IMR-90 (cell line): ENCODE results near the gene ID3. TPM values are rescaled to one million over a fixed set of nuclear protein-coding genes. Genes with fewer than 3 reads are reported as not detected.

Experiments used
- ATAC-seq: fragments of 200-7000 bp; cut with Tn5 transposase; 2 replicates; pipeline ENCODE4 v1.9.1; 2020; ENCODE audit warnings: low read depth, mild to moderate bottlenecking, moderate library complexity
- BruUV-seq: library from RNA; stranded (reverse); fragments of 400-500 nt; replicated peaks from 2 replicates; lab custom pipeline; 2021; lab: Mats Ljungman, UMichigan
- CTCF ChIA-PET: fragments of 300-600 bp; formaldehyde crosslinking; extraction: SDS; loops from one replicate; lab custom pipeline; 2021; ENCODE audit warnings: antibody characterized with exemption; lab: Yijun Ruan, JAX
- POLR2A ChIA-PET: fragments of 300-600 bp; sonication (Branson Sonifier 250); formaldehyde crosslinking; loops from one replicate; lab custom pipeline; 2022; ENCODE audit warnings: antibody characterized with exemption; ENCODE audit not compliant: unreplicated experiment; lab: Charles Lee
- DNase-seq: peaks from one replicate; pipeline ENCODE4 v3.0.0; 2013
- H2AFZ ChIP-seq: replicated peaks from 2 replicates; pipeline ENCODE3; 2013; ENCODE audit warnings: low read length, mild to moderate bottlenecking; ENCODE audit not compliant: poor library complexity
- H2AK5ac ChIP-seq: 2 replicates; pipeline ENCODE4 v1.6.1; 2013; ENCODE audit warnings: low read depth, low read length, inconsistent platforms
- H2AK9ac ChIP-seq: replicated peaks from 2 replicates; pipeline ENCODE3; 2013; ENCODE audit warnings: mild to moderate bottlenecking, low read depth, low read length, moderate library complexity; ENCODE audit not compliant: poor library complexity
- H2BK120ac ChIP-seq: 2 replicates; pipeline ENCODE4 v1.6.1; 2013; ENCODE audit warnings: low read depth, low read length, inconsistent platforms
- H2BK15ac ChIP-seq: 3 replicates; pipeline ENCODE4 v1.6.1; 2013; ENCODE audit warnings: low read depth, low read length, inconsistent platforms
- H2BK20ac ChIP-seq: 2 replicates; pipeline ENCODE4 v1.6.1; 2013; ENCODE audit warnings: low read depth, mild to moderate bottlenecking, inconsistent platforms, low read length, moderate library complexity
- H2BK5ac ChIP-seq: 2 replicates; pipeline ENCODE4 v1.6.1; 2013; ENCODE audit warnings: mild to moderate bottlenecking, low read depth, low read length, inconsistent platforms; ENCODE audit not compliant: poor library complexity, severe bottlenecking
- H3K14ac ChIP-seq: replicated peaks from 2 replicates; pipeline ENCODE4 v1.6.1; 2013; ENCODE audit warnings: low read depth, low read length, inconsistent platforms
- H3K18ac ChIP-seq: 2 replicates; pipeline ENCODE4 v1.6.1; 2013; ENCODE audit warnings: low read depth, low read length, control low read depth
- H3K23ac ChIP-seq: 2 replicates; pipeline ENCODE4 v1.6.1; 2013; ENCODE audit warnings: low read depth, low read length, inconsistent platforms
- H3K27ac ChIP-seq: 2 replicates; pipeline ENCODE4 v1.5.1; 2013; ENCODE audit warnings: mild to moderate bottlenecking, control low read depth, low read length; ENCODE audit not compliant: insufficient read depth
- H3K27me3 ChIP-seq: 2 replicates; pipeline ENCODE4 v1.6.1; 2013; ENCODE audit warnings: low read length; ENCODE audit not compliant: control insufficient read depth, insufficient read depth
- H3K36me3 ChIP-seq: 2 replicates; pipeline ENCODE4 v1.6.1; 2013; ENCODE audit warnings: low read length, mixed read lengths; ENCODE audit not compliant: control insufficient read depth, insufficient read depth
- H3K4ac ChIP-seq: 2 replicates; pipeline ENCODE4 v1.6.1; 2013; ENCODE audit warnings: low read depth, low read length, inconsistent platforms
- H3K4me1 ChIP-seq: 2 replicates; pipeline ENCODE4 v1.6.1; 2013; ENCODE audit warnings: low read length, mixed read lengths; ENCODE audit not compliant: control insufficient read depth, insufficient read depth
- H3K4me2 ChIP-seq: 2 replicates; pipeline ENCODE4 v1.6.1; 2013; ENCODE audit warnings: low read depth, mild to moderate bottlenecking, control low read depth, low read length, moderate library complexity
- H3K4me3 ChIP-seq: 2 replicates; pipeline ENCODE4 v1.5.1; 2013; ENCODE audit warnings: low read depth, mild to moderate bottlenecking, control low read depth, low read length, moderate library complexity; ENCODE audit not compliant: insufficient read depth
- H3K56ac ChIP-seq: 2 replicates; pipeline ENCODE4 v1.6.1; 2013; ENCODE audit warnings: low read length, inconsistent platforms; ENCODE audit not compliant: insufficient read depth; ENCODE audit errors: extremely low read depth
- H3K79me1 ChIP-seq, 2 experiments: 2 replicates each; pipeline ENCODE4 v1.6.1; 2013; ENCODE audit warnings: low read length in 2 of 2, inconsistent platforms in 1 of 2, low read depth in 1 of 2
- H3K9ac ChIP-seq: 2 replicates; pipeline ENCODE4 v1.6.1; 2013; ENCODE audit warnings: low read depth, low read length, control low read depth
- H3K9me1 ChIP-seq: 2 replicates; pipeline ENCODE4 v1.6.1; 2013; ENCODE audit warnings: low read length, inconsistent platforms; ENCODE audit not compliant: insufficient read depth
- H3K9me3 ChIP-seq: 2 replicates; pipeline ENCODE4 v1.6.1; 2013; ENCODE audit warnings: low read length; ENCODE audit not compliant: control insufficient read depth, insufficient read depth
- H4K20me1 ChIP-seq: 2 replicates; pipeline ENCODE4 v1.6.1; 2013; ENCODE audit warnings: low read length, inconsistent platforms; ENCODE audit not compliant: insufficient read depth
- H4K5ac ChIP-seq: 2 replicates; pipeline ENCODE4 v1.6.1; 2013; ENCODE audit warnings: mild to moderate bottlenecking, low read depth, low read length, control low read depth
- H4K8ac ChIP-seq, 2 experiments: 2 replicates each; pipeline ENCODE4 v1.6.1; 2013; ENCODE audit warnings: low read depth in 2 of 2, low read length in 2 of 2, control low read depth in 1 of 2, inconsistent platforms in 1 of 2
- H4K91ac ChIP-seq: 2 replicates; pipeline ENCODE4 v1.6.1; 2013; ENCODE audit warnings: low read depth, low read length, inconsistent platforms; ENCODE audit not compliant: insufficient read depth
- BHLHE40 ChIP-seq: fragments of 150-350 bp; IDR thresholded peaks from 2 replicates; pipeline ENCODE4 v1.6.1; 2016; ENCODE audit warnings: mild to moderate bottlenecking, low read depth, low read length
- CEBPB ChIP-seq: IDR thresholded peaks from 2 replicates; pipeline ENCODE4 v1.6.1; 2012; ENCODE audit warnings: low read depth, low read length, improper control_type of control experiment
- CHD1 ChIP-seq: IDR thresholded peaks from 2 replicates; pipeline ENCODE4 v1.6.1; 2012; ENCODE audit warnings: low read depth, low read length, improper control_type of control experiment
- CTCF ChIP-seq: conservative IDR thresholded peaks from 2 replicates; pipeline ENCODE4 v1.5.1; 2012; ENCODE audit warnings: mild to moderate bottlenecking, low read depth, low read length, improper control_type of control experiment
- ELK1 ChIP-seq: fragments of 150-350 bp; IDR thresholded peaks from 2 replicates; pipeline ENCODE4 v1.6.1; 2016; ENCODE audit warnings: low read depth, mild to moderate bottlenecking, low read length, moderate library complexity, borderline replicate concordance
- FOS ChIP-seq: fragments of 150-350 bp; IDR thresholded peaks from 2 replicates; pipeline ENCODE4 v1.6.1; 2016; ENCODE audit warnings: low read depth, low read length
- MAFK ChIP-seq: IDR thresholded peaks from 2 replicates; pipeline ENCODE4 v1.6.1; 2012; ENCODE audit warnings: low read depth, low read length, improper control_type of control experiment
- MAZ ChIP-seq: IDR thresholded peaks from 2 replicates; pipeline ENCODE4 v1.6.1; 2012; ENCODE audit warnings: low read depth, mild to moderate bottlenecking, low read length, improper control_type of control experiment, moderate library complexity, borderline replicate concordance
- MXI1 ChIP-seq: IDR thresholded peaks from 2 replicates; pipeline ENCODE4 v1.6.1; 2012; ENCODE audit warnings: low read depth, mild to moderate bottlenecking, low read length, moderate library complexity, borderline replicate concordance
- NFE2L2 ChIP-seq: fragments of 150-350 bp; IDR thresholded peaks from 2 replicates; pipeline ENCODE4 v1.6.1; 2016; ENCODE audit warnings: low read depth, mild to moderate bottlenecking, low read length
- POLR2A ChIP-seq: IDR thresholded peaks from 2 replicates; pipeline ENCODE4 v1.6.1; 2012; ENCODE audit warnings: mild to moderate bottlenecking, low read depth, low read length
- RAD21 ChIP-seq: IDR thresholded peaks from 2 replicates; pipeline ENCODE4 v1.6.1; 2012; ENCODE audit warnings: low read length, improper control_type of control experiment
- RCOR1 ChIP-seq: IDR thresholded peaks from 2 replicates; pipeline ENCODE4 v1.6.1; 2012; ENCODE audit warnings: mild to moderate bottlenecking, low read length, improper control_type of control experiment; ENCODE audit not compliant: insufficient replicate concordance
- RFX5 ChIP-seq: IDR thresholded peaks from 2 replicates; pipeline ENCODE4 v1.8.0; 2012; ENCODE audit warnings: low read depth, mild to moderate bottlenecking, low read length, moderate library complexity
- SMC3 ChIP-seq: fragments of 150-350 bp; IDR thresholded peaks from 2 replicates; pipeline ENCODE4 v1.6.1; 2016; ENCODE audit warnings: low read depth, mild to moderate bottlenecking, antibody characterized with exemption, low read length, moderate library complexity
- WGBS, 2 experiments: methylation state at CpG; one replicate each; pipeline versions ENCODE4 v1.1.5 to v1.1.7; 2013; ENCODE audit warnings: missing lambda C conversion rate in 2 of 2; ENCODE audit not compliant: insufficient read length in 1 of 2; ENCODE audit errors: extremely low coverage in 2 of 2; 5-methylcytosine and 5-hydroxymethylcytosine counted together
- dilution Hi-C: fragments of 300-500 bp; cut with HindIII; formaldehyde crosslinking; loops from one replicate; pipeline ENCODE4 v1.14.3; 2018; ENCODE audit warnings: low sequenced_read_pairs; ENCODE audit not compliant: unreplicated experiment
- in situ Hi-C: fragments of 300-500 bp; cut with MboI; formaldehyde crosslinking; loops from 3 replicates; pipeline ENCODE4 v1.14.3; 2019; ENCODE audit warnings: low sequenced_read_pairs, inconsistent platforms, mixed read lengths
- intact Hi-C: fragments of 100-400 bp; cut with micrococcal nuclease; formaldehyde crosslinking; loops from 2 replicates; pipeline ENCODE4 v1.10.0; 2022
- polyA plus RNA-seq, 3 experiments: library from polyadenylated mRNA; depleted of rRNA; stranded (reverse); fragments of >200 nt; gene quantifications; 2 replicates each; pipeline ENCODE4 v1.2.3, GENCODE V29; 2012; ENCODE audit warnings: low replicate concordance in 1 of 3
- total RNA-seq: library from RNA; depleted of rRNA; stranded (reverse); fragments of >200 nt; gene quantifications from 2 replicates; pipeline ENCODE4 v1.2.3, GENCODE V29; 2012
- TF ChIP-seq, protein P1 (sequence below): fragments of 150-350 bp; IDR thresholded peaks from 2 replicates; pipeline ENCODE4 v1.6.1; 2017; ENCODE audit warnings: mild to moderate bottlenecking, antibody characterized with exemption, low read length, low read depth

The ID3 gene
- total and polyA plus RNA-seq, 2 of the 4 experiments (the other 2 are of a cell fraction): 109 to 304 TPM

DNA sequence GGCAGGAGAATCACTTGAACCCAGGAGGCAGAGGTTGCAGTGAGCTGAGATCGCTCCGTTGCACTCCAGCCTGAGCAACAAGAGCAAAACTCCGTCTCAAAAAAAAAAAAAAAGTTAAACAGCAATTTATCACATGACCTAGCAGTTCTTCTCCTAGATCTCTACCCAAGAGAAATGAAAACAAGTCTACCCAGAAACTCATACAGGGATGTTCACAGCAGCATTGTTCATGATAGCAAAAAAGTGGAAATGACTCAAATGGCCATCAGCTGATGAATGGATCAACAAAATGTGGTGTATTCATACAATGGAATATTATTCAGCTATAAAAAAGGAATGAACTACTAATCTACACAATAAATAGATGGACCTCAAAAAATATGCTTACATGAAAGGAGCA, 12.2 kb upstream of the ID3 start:
- Histone ChIP-seq H3K4me2 (no peak overlapping the region), H2AK9ac (no peak overlapping the region), H4K20me1 (no peaks in the 10 kb centered on the region), H3K14ac (no peak overlapping the region), H3K9me1 (peaks cover 13% of the 10 kb centered on the region), H3K18ac (no peak overlapping the region), H3K27ac (no peak overlapping the region), H3K27me3 (no peaks in the 10 kb centered on the region), H3K56ac (no peak overlapping the region), H4K91ac (no peak overlapping the region), H3K4me1 (peaks cover 22% of the 10 kb centered on the region), H2AFZ (no peak overlapping the region), H2BK15ac (no peak overlapping the region), H2BK5ac (no peak overlapping the region), H3K36me3 (no peaks in the 10 kb centered on the region), H3K9ac (no peak overlapping the region), H2BK120ac (no peak overlapping the region), H3K4ac (no peak overlapping the region), H2BK20ac (no peak overlapping the region), H4K5ac (no peak overlapping the region), H3K23ac (no peak overlapping the region), H3K9me3 (no peaks in the 10 kb centered on the region; the same call in 1 of the 2 replicates), H2AK5ac (no peak overlapping the region), H3K4me3 (no peak overlapping the region), H4K8ac (no peak overlapping the region), H3K79me1 (peaks cover 13 to 29% of the 10 kb centered on the region in 2 experiments; a peak in 3 of 4 replicates)
- dilution Hi-C loops: no loop called here
- WGBS, 2 experiments: no CpG with 5 or more reads among the region's 3 CpGs
- in situ Hi-C loops: no loop called here
- BruUV-seq: no TSS peak
- CTCF ChIA-PET: interaction anchor here (0.6 kb wide), 1 partner anchor 40 kb away, joined by 3 read pairs; the partner anchor contains the start of gene E2F2
- POLR2A ChIA-PET: no interaction called here
- DNase-seq: no peak
- ATAC-seq: no peak
- no peak for TF ChIP-seq BHLHE40
- TF ChIP-seq NFE2L2: no peak
- no peak for TF ChIP-seq MXI1
- TF ChIP-seq CEBPB: no peak
- no peak for TF ChIP-seq SMC3
- no peak for TF ChIP-seq CHD1
- no peak for TF ChIP-seq ELK1
- no peak for TF ChIP-seq FOS
- TF ChIP-seq RFX5: no peak
- no peak for TF ChIP-seq MAZ
- no peak for TF ChIP-seq CTCF
- no peak for TF ChIP-seq RCOR1
- TF ChIP-seq, protein P1, sequence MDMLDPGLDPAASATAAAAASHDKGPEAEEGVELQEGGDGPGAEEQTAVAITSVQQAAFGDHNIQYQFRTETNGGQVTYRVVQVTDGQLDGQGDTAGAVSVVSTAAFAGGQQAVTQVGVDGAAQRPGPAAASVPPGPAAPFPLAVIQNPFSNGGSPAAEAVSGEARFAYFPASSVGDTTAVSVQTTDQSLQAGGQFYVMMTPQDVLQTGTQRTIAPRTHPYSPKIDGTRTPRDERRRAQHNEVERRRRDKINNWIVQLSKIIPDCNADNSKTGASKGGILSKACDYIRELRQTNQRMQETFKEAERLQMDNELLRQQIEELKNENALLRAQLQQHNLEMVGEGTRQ: no peak
- TF ChIP-seq POLR2A: no peak
- no peak for TF ChIP-seq MAFK
- TF ChIP-seq RAD21: no peak
- intact Hi-C loops: no loop called here
